SU-DHL-6 (cell line): ENCODE measurements around the gene DOCK3.
"Not testable (repeated sequence)": the region's sequence is repeated elsewhere in the genome, so short reads cannot be mapped to it uniquely, and the experiment has no call there.

Experiments used
- H2AFZ ChIP-seq: fragments of 200-600 bp; sonication (generic); 2 replicates; pipeline ENCODE4 v1.6.1; 2014; ENCODE audit warnings: low read depth, mild to moderate bottlenecking, moderate library complexity, mixed read lengths, antibody characterized with exemption, low read length; ENCODE audit not compliant: severe bottlenecking
- H3F3A ChIP-seq: fragments of 200-600 bp; shearing (Covaris generic); 2 replicates; pipeline ENCODE4 v1.6.0; 2016; ENCODE audit warnings: antibody characterized with exemption, mild to moderate bottlenecking; ENCODE audit not compliant: insufficient read depth
- H3K27ac ChIP-seq: fragments of 200-600 bp; sonication (generic); 2 replicates; pipeline ENCODE4 v1.5.1; 2016; ENCODE audit warnings: low read depth, mild to moderate bottlenecking, low read length, moderate library complexity, mixed read lengths
- H3K27me3 ChIP-seq: fragments of 200-600 bp; sonication (generic), shearing (Covaris generic); 2 replicates; pipeline ENCODE4 v1.6.0; 2014; ENCODE audit warnings: mild to moderate bottlenecking, low read length
- H3K36me3 ChIP-seq: fragments of 200-600 bp; sonication (generic); 2 replicates; pipeline ENCODE4 v1.6.1; 2014; ENCODE audit warnings: mild to moderate bottlenecking, low read length, mixed read lengths
- H3K4me2 ChIP-seq: fragments of 300-600, 200-600 bp; shearing (Covaris generic), sonication (generic); 2 replicates; pipeline ENCODE4 v1.6.0; 2014; ENCODE audit warnings: low read length, low read depth, mild to moderate bottlenecking; ENCODE audit not compliant: poor library complexity, severe bottlenecking
- H3K4me3 ChIP-seq: fragments of 200-600 bp; sonication (generic); 2 replicates; pipeline ENCODE4 v1.5.1; 2014; ENCODE audit warnings: antibody characterized with exemption, low read length, mild to moderate bottlenecking, mixed read lengths; ENCODE audit not compliant: insufficient read depth, poor library complexity, severe bottlenecking
- H3K79me2 ChIP-seq: fragments of 200-600 bp; sonication (generic); 2 replicates; pipeline ENCODE4 v1.6.1; 2014; ENCODE audit warnings: mild to moderate bottlenecking, low read length, moderate library complexity; ENCODE audit not compliant: insufficient read depth
- H3K9ac ChIP-seq: fragments of 200-600 bp; sonication (generic); 2 replicates; pipeline ENCODE4 v1.7.0; 2014; ENCODE audit warnings: mild to moderate bottlenecking, low read length
- H3K9me2 ChIP-seq: fragments of 200-600 bp; sonication (generic); replicated peaks from 2 replicates; pipeline ENCODE4 v1.6.1; 2014; ENCODE audit warnings: low read length; ENCODE audit not compliant: insufficient read depth
- H3K9me3 ChIP-seq: fragments of 200-600 bp; sonication (generic); 2 replicates; pipeline ENCODE4 v1.6.1; 2014; ENCODE audit warnings: low read length, mixed read lengths; ENCODE audit not compliant: insufficient read depth
- H4K20me1 ChIP-seq: fragments of 200-600 bp; sonication (generic); 2 replicates; pipeline ENCODE4 v1.6.1; 2014; ENCODE audit warnings: low read depth, mild to moderate bottlenecking, antibody characterized with exemption, low read length, moderate library complexity, mixed read lengths
- EZH2phosphoT487 ChIP-seq: fragments of 200-600 bp; sonication (generic), shearing (Covaris generic); conservative IDR thresholded peaks from 2 replicates; pipeline ENCODE4 v1.6.1; 2018; ENCODE audit warnings: mild to moderate bottlenecking, antibody characterized with exemption, low read length, moderate library complexity, mixed read lengths
- TF ChIP-seq, protein P1 (sequence below): fragments of 200-600 bp; sonication (generic); IDR thresholded peaks from one replicate; pipeline ENCODE4 v1.5.1; 2017; ENCODE audit warnings: antibody characterized with exemption, mild to moderate bottlenecking, low read length, moderate library complexity; ENCODE audit not compliant: insufficient read depth, poor library complexity, severe bottlenecking

DOCK3 gene

GRCh38 chr3:50971487-50971924, 296.8 kb downstream of the DOCK3 start:
- no peaks in the 10 kb centered on the region for H3K9me3 ChIP-seq
- no peak overlapping the region for H3K4me2 ChIP-seq
- H3K79me2 ChIP-seq: no peaks in the 10 kb centered on the region
- no peak overlapping the region for H3K27ac ChIP-seq
- no peaks in the 10 kb centered on the region for H4K20me1 ChIP-seq
- no peak overlapping the region for H3K4me3 ChIP-seq
- H3K27me3 ChIP-seq: no peaks in the 10 kb centered on the region
- no peak for TF ChIP-seq EZH2phosphoT487
- TF ChIP-seq, protein P1, sequence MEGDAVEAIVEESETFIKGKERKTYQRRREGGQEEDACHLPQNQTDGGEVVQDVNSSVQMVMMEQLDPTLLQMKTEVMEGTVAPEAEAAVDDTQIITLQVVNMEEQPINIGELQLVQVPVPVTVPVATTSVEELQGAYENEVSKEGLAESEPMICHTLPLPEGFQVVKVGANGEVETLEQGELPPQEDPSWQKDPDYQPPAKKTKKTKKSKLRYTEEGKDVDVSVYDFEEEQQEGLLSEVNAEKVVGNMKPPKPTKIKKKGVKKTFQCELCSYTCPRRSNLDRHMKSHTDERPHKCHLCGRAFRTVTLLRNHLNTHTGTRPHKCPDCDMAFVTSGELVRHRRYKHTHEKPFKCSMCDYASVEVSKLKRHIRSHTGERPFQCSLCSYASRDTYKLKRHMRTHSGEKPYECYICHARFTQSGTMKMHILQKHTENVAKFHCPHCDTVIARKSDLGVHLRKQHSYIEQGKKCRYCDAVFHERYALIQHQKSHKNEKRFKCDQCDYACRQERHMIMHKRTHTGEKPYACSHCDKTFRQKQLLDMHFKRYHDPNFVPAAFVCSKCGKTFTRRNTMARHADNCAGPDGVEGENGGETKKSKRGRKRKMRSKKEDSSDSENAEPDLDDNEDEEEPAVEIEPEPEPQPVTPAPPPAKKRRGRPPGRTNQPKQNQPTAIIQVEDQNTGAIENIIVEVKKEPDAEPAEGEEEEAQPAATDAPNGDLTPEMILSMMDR: peak; percentile 85
- no peak overlapping the region for H2AFZ ChIP-seq
- no peaks in the 10 kb centered on the region for H3F3A ChIP-seq
- H3K9ac ChIP-seq: no peak overlapping the region
- no peaks in the 10 kb centered on the region for H3K9me2 ChIP-seq
- H3K36me3 ChIP-seq: no peaks in the 10 kb centered on the region

- no peak overlapping the region for H3K4me2 ChIP-seq
- TF ChIP-seq, protein P1: no peak
- TF ChIP-seq EZH2phosphoT487: no peak
- H3K9ac ChIP-seq: no peak overlapping the region
- H3K27me3 ChIP-seq: no peaks in the 10 kb centered on the region
- H3K36me3 ChIP-seq: no peaks in the 10 kb centered on the region
- H3K9me2 ChIP-seq: no peaks in the 10 kb centered on the region
- no peaks in the 10 kb centered on the region for H3F3A ChIP-seq
- H2AFZ ChIP-seq: no peak overlapping the region
- H3K9me3 ChIP-seq: no peaks in the 10 kb centered on the region
- H4K20me1 ChIP-seq: no peaks in the 10 kb centered on the region
- no peaks in the 10 kb centered on the region for H3K79me2 ChIP-seq
- no peak overlapping the region for H3K4me3 ChIP-seq
- no peak overlapping the region for H3K27ac ChIP-seq
These were observed 297.3 kb downstream of the DOCK3 start for GRCh38 chr3:50972029-50972428.

- H3K27ac ChIP-seq, H3K4me2 ChIP-seq, H3K9ac ChIP-seq: not testable (repeated sequence)
These were observed 303.9 kb downstream of the DOCK3 start for GRCh38 chr3:50978586-50978985.

DNA sequence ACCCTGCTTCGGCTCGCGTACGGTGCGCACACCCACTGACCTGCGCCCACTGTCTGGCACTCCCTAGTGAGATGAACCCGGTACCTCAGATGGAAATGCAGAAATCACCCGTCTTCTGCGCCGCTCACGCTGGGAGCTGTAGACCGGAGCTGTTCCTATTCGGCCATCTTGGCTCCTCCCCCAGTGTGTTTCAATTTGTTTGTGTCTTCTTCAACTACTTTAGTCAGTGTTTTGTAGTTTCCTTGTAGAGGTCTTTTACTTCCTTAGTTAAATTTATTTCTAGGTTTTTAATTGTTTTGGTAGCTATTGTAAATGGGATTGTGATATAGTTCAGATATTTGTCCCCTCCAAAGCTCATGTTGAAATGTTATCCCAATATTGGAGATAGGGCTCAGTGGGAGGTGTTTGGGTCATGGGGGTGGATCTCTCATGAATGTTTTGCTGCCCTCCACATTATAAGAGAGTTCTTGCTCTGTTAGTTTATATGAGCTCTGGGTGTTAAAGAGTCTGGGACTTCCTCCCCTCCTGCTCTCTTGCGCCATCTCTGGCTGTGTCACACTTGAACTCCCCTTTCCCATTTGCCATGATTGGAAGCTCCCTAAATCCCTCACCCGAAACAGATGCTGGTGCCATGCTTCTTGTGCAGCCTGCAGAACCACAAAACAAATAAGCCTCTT, 304.4 kb downstream of the DOCK3 start:
- H3F3A ChIP-seq: no peaks in the 10 kb centered on the region
- no peak overlapping the region for H2AFZ ChIP-seq
- H3K27ac ChIP-seq: no peak overlapping the region
- no peaks in the 10 kb centered on the region for H3K79me2 ChIP-seq
- no peaks in the 10 kb centered on the region for H3K9me3 ChIP-seq
- no peaks in the 10 kb centered on the region for H3K36me3 ChIP-seq
- H3K4me2 ChIP-seq: no peak overlapping the region
- TF ChIP-seq EZH2phosphoT487: no peak
- TF ChIP-seq, protein P1: no peak
- no peak overlapping the region for H3K4me3 ChIP-seq
- no peaks in the 10 kb centered on the region for H3K27me3 ChIP-seq
- no peak overlapping the region for H3K9ac ChIP-seq
- H3K9me2 ChIP-seq: no peaks in the 10 kb centered on the region
- no peaks in the 10 kb centered on the region for H4K20me1 ChIP-seq

More at GRCh38 chr3:50978586-50978985, 303.9 kb downstream of the DOCK3 start:
- H3F3A ChIP-seq, H3K36me3 ChIP-seq, H2AFZ ChIP-seq, H4K20me1 ChIP-seq, H3K79me2 ChIP-seq, H3K9me3 ChIP-seq, H3K27me3 ChIP-seq, H3K4me3 ChIP-seq, H3K9me2 ChIP-seq: not testable (repeated sequence)
